ENCODE results near the gene PTPRD.

The PTPRD gene

DNA sequence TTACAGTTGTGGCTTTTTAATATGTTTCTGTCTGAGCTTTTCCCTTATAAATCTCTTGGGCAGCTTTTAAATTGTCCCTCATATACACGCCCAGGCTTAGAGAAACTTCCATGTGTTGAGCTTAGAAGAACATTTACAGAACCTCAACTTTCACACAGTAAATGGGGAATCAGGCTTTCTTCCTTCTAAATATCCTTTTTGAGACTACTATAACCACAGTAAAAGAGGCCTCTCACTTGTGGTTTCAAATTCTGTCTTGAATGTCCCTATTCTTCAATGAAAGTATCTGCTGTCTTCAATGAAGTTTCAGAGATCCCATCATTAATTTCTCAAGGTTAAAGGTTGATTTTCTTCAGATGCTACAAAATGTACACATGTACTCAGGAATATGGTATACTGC is 2224.7 kb downstream of the PTPRD start:
- DNase-seq (ENCODE audit: low read depth in 2 of 2) = no peak

- no peak for DNase-seq (ENCODE audit: low read depth in 2 of 2)
Measured at GRCh38 chr9:8384091-8384490, 2228.7 kb downstream of the PTPRD start.

- no peak for DNase-seq (ENCODE audit: low read depth in 2 of 2)
Measured at GRCh38 chr9:8382777-8383527, 2229.8 kb downstream of the PTPRD start.

GRCh38 chr9:8382266-8382665 is 2230.5 kb downstream of the PTPRD start:
- DNase-seq (ENCODE audit: low read depth in 2 of 2) = no peak

- DNase-seq (ENCODE audit: low read depth in 2 of 2) = no peak
Measured at GRCh38 chr9:8381601-8382000, 2231.2 kb downstream of the PTPRD start.

DNA sequence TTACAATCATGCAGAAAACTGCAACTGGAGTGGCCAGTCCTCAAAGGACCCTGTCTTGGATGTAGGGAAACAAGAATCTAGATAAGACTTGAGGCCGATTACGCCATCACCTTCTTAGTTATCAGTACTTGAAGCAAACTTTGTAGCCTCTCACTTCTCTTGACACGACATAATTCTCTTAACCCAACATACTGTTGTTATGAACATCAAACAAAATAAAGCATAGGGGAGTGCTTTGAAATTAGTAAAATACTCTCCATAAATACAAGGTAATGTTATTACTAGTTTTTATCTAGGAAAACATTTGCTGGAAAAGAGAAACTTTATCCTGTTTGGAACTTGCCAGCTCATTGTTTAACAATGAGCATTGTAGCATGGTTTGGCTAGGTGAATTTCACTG is 2238.3 kb downstream of the PTPRD start:
- DNase-seq (ENCODE audit: low read depth in 2 of 2) = no peak

DNA sequence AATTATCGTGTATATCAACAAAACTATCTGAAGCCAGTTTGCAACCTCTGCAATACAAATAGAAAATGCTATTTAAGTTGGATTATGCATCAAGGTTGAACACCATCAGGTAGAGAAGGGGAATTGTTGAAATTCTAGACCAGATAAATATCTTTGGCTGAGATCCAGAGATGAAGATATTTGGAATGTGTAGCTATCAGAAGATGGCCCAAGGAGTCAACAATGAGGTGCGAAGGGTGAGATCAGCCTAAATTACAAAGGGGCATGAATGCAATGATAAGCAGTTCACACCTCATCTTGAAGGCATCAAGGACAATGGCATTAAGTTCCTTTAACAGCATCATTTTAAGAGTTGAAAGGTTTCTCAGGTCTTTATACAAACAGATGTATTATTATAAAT is 2241.1 kb downstream of the PTPRD start:
- no peak for DNase-seq (ENCODE audit: low read depth in 2 of 2)

GRCh38 chr9:8366161-8366926 is 2246.5 kb downstream of the PTPRD start:
- DNase-seq (ENCODE audit: low read depth in 2 of 2) = no peak

DNA sequence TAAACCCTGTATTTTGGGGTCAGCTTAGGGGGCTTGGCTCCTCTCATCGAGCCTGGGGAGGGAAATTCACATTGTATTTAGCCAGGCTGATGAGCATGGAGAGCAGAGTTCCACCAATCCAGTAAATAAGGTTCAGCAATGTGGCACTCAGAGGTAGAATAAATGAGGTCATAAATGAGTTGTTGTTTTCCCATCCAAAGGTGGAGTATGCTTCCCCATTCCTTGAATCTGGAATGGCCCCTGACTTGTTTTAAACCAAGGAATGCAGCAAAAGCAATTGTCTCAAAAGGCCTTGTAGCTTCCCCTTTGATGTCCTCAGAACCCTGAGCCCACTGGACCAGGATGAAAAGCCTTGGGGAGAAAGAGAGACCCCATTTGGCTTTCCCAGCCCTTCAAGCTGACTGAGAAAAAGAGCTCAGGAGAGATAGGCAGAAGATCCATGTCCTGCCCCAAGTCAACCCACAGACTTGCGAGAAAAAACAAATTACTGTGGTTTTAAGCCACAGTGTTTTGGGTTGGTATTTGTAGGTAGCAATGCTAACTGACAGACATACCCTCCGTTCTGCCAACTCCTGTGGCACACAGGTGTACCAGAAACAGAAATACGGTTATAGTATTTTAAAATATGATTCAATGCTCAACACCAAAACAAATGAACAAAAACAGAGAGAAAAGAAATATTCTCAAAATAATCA is 2247.2 kb downstream of the PTPRD start:
- no peak for DNase-seq (ENCODE audit: low read depth in 2 of 2)

DNA sequence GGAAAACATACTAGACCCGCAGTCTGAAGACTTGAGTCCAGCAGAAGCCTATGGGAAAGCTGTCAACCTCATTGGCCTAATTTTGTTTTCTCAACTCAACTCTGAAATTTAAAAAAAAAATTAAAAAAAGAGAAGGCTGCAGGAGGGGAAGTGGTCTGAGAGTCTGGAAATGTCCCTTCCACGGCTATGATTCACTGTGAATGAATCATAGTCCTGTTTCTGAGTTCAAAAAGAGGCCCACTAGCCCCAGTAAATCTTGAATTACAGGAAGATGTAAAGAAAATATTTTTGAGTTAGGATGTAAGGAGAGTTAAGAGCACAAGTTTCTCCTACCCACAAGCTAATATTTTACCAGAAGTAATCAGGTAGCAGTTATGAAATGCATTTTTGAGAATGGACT is 2247.8 kb downstream of the PTPRD start:
- DNase-seq (ENCODE audit: low read depth in 2 of 2) = no peak

DNA sequence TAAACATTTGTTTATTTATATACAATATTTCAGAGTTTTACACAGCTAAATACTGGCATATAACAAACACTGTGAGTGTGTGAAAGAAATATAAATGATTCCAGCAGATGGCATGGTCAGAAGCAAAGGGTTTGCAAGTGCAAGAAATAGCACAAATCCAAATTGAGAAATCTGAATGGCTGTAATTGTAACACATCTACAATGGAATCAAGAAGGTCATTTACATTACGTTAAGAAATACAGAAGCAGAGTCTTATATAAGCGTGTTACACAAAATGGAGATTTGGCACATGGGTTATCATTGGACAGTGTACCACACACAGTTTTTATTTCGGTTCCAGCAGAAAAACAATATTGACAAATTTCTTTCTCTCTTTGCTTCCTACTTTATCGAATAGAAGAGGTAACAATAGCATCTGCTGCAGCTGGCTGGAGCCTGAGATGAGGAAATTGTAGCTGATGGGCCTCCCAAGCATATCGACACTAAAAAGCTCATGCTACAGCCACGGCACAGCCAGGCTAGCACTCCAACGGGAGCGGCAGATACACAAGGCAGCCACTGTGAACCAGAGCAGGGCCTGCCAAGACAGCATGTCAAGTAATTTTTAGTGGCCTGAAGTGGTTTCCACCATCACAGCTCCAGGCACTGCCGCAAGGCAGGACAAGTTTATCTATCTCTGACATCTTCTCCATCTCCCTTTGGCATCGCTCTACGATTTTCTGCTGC is 2248.6 kb downstream of the PTPRD start:
- no peak for DNase-seq (ENCODE audit: low read depth in 2 of 2)

GRCh38 chr9:8362250-8362649 is 2250.6 kb downstream of the PTPRD start:
- no peak for DNase-seq (ENCODE audit: low read depth in 2 of 2)

DNA sequence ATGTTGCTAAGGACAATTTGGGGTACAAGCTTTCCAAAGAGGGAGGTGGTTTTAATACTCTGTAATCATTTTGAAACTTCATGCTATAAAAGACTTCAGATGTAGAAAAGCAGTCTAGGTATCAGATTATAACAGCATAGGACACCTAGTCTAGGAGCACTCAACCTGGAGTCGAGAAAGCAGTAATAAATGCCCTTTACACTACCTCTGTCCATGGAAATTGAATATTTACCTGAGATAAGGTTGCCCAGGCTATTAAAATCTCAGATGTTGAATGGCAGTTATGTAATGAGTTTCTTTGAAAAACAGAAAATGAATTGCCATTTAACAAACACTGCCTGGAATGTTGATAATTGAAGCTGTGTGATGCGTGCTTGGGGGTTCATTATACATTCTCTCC is 2251.4 kb downstream of the PTPRD start:
- no peak for DNase-seq (ENCODE audit: low read depth in 2 of 2)

GRCh38 chr9:8356406-8356805 is 2256.4 kb downstream of the PTPRD start:
- no peak for DNase-seq (ENCODE audit: low read depth in 2 of 2)

DNA sequence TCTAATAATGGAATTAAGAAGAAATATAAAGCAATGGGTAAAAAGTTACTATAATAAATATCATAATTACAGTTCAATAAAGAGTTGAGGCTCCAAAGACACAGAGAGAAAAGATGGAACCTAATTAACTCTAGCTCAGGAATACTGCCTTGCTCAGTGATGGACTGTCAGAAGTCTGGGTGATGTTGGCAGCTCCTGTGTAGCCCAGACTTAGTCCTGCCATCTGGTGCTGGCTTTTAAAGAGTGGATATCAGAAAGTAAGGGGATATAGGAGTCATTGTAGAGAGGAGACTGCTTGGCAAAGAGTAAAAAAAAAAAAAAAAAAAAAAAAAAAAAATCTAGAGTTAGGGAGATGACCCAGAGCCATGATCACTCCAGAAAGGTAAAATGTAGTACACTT is 2261.4 kb downstream of the PTPRD start:
- DNase-seq (ENCODE audit: low read depth in 2 of 2) = no peak

DNA sequence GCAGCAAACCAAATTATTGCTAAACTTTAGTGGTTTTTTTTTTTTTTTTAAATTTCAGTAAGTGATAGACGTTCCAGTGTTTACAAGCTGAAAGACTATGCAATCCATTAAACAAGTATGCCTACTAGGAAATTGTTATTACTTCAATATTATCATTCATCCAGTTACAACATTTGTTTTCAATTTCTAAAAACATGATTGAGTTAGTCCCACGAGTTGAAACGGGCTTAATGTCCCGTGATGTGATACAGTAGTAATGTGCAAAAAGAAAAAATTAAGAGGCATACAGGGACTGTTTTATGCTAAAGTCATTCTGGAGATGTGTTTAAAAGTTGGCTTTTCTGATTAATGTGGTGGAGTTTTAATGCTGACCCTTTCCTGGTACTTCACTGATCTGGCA is 2262.9 kb downstream of the PTPRD start:
- DNase-seq (ENCODE audit: low read depth in 2 of 2) = no peak

- no peak for DNase-seq (ENCODE audit: low read depth in 2 of 2)
Measured at GRCh38 chr9:8349376-8349775, 2263.4 kb downstream of the PTPRD start.

DNA sequence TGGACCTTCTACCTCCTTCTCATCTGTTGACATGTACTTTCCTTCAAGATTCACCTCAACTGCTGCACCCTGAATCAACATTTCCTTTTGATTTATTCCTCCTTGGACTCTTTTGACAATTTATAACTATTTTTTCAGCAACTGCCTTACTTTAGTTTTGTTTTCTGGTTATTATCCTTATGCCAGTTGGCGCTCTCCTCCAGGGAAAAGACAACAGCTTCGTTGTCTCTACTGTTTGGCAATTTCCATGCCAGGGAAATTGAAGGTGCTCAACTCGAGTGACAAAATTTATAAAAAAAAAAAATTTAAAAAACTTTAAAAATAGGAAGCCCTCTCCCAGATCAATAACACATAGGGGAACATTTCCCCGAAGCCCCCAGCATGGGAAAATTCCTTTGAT is 2264.0 kb downstream of the PTPRD start:
- DNase-seq (ENCODE audit: low read depth in 2 of 2) = no peak

GRCh38 chr9:8346296-8346695 is 2266.5 kb downstream of the PTPRD start:
- DNase-seq (ENCODE audit: low read depth in 2 of 2) = no peak

- no peak for DNase-seq (ENCODE audit: low read depth in 2 of 2)
Measured at GRCh38 chr9:8338767-8339510, 2273.9 kb downstream of the PTPRD start.
